Memory B cell (primary cell): ENCODE measurements around the gene LRP1.
A peak's percentile ranks its signal among the peaks of the same experiment; 100 is the strongest.

Experiments
- ATAC-seq: fragments of 150-1000 bp; cut with Tn5 transposase; 2 replicates; pipeline ENCODE4 v1.10.0; 2021; ENCODE audit warnings: low read depth, mild to moderate bottlenecking, moderate library complexity
- DNase-seq, 2 donors: peaks; one replicate each; pipeline ENCODE4 v3.0.0; 2022; ENCODE audit warnings: low spot score in 2 of 2
- H3K27ac Mint-ChIP-seq: one replicate; pipeline ENCODE4 v1.8.0; 2022; ENCODE audit warnings: mild to moderate bottlenecking, moderate library complexity, mixed read lengths
- H3K27me3 Mint-ChIP-seq: one replicate; pipeline ENCODE4 v1.8.0; 2022; ENCODE audit warnings: mixed read lengths
- H3K36me3 Mint-ChIP-seq: one replicate; pipeline ENCODE4 v1.8.0; 2022; ENCODE audit warnings: mild to moderate bottlenecking, mixed read lengths
- H3K4me1 Mint-ChIP-seq: one replicate; pipeline ENCODE4 v1.8.0; 2022; ENCODE audit warnings: mixed read lengths
- H3K4me3 Mint-ChIP-seq: one replicate; pipeline ENCODE4 v1.8.0; 2022; ENCODE audit warnings: mild to moderate bottlenecking, moderate library complexity, mixed read lengths
- H3K9me3 Mint-ChIP-seq: one replicate; pipeline ENCODE4 v1.8.0; 2022; ENCODE audit warnings: mixed read lengths

Gene LRP1

DNA sequence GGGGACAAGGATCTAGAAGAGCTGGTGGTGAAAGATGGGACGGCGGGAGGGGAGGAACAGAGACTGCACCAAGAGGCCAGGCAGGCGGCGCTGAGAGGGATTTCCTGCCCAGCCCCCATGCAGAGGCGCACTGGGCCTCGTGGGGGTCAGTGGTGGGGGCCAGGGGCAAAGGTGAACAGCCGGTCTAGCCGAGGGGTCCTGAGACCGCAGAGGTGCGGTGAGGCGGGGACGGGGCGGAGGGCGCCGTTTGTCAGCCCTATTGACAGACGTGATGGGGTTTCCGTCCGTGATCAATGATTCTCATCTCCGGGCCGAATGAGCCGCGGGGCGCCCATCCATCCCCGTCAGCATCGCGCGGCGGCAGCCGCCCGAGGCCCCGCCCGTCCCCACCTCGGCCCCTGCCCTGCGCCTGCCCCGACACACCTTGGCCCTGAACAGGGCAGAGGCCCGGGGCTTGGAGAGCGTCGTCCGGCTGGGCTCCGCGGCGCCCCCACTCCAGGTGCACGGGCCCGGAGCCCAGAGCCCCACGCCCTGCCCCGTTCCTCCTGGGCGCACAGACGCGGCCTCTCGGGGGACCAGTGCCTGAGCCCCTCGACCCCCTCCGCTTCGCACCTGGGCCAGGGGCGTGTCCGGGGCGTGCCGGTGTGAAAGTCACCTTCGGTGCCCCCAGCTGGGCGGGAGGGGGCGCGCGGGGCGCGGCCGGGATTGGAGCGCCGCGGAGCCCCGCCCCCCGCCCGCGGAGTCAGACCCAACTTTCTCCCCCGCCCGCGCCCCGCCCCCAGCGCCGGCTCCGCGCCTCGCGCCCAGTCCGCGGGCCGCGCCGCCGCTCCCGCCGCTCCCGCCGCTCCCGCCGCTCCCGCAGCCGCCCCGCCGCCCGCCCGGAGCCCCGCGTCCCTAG is 88.0 kb downstream of the LRP1 start, which contains the start of gene NXPH4:
NXPH4 (plus strand) TSS at position 781 of the 898 bp plus-strand sequence. CDS start 176 bp downstream, outside the sequence.
- peaks cover 58% of the 10 kb centered on the region for H3K4me1 Mint-ChIP-seq
- DNase-seq (peak; percentile 61 to 66), ATAC-seq (peak; percentile 65)
- no peaks in the 10 kb centered on the region for H3K9me3 Mint-ChIP-seq
- peak within 1 kb of the TSS; percentile 91 for H3K4me3 Mint-ChIP-seq
- peak within 1 kb of the TSS; percentile 93 for H3K27ac Mint-ChIP-seq
- peaks cover 34% of the 10 kb centered on the region for H3K27me3 Mint-ChIP-seq
- peaks cover 10% of the 10 kb centered on the region for H3K36me3 Mint-ChIP-seq

DNA sequence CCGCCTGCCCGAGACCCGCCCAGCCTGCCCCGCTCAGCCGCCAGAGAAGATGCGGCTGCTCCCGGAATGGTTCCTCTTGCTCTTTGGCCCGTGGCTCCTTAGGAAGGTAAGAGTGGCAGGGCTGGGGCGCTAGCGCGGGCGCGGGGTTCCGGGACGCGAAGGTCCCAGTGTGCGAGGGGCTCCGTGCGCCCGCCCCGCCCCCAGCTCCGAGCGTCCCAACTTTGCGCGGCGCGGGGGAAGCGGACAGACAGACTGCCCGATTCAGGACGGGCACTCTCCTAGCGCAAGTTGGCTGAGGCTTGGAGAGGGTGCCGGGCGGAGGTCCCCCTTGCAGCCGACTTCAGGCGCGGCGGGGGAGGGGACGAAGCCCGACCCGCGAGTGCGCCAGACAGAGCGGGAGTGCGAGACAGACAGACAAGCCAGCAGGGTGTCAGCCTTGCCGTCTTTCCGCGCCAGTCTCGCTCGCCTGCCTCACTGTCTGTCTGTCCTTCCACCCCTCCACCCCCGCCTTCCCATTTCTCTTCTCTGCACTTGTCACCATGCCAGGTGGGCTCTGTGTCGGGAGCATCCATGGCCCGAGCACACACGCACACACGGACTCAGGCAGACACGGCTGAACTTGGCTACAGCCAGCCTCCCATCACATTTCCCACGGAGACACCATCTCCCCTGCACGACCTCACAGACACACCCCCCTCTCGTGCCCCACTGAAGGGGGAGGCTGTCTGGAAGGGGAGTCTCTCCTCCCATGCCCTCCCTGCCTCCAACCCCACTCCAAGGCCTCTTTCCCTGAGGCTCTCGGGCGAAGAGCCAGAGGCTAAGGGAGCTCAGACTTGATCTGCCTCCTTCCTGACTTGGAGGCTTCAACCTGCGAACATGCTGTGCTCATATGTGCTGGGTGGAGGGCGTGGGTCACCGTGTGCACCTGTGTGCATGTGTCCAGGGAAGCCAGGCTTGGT is 88.9 kb downstream of the LRP1 start:
- ATAC-seq (peak; percentile 4), DNase-seq (no peak)
- Mint-ChIP-seq H3K36me3 (peaks cover 10% of the 10 kb centered on the region), H3K4me3 (peak overlapping the region; percentile 85), H3K27me3 (peaks cover 40% of the 10 kb centered on the region), H3K27ac (peak overlapping the region; percentile 72), H3K4me1 (peaks cover 65% of the 10 kb centered on the region), H3K9me3 (no peaks in the 10 kb centered on the region)

DNA sequence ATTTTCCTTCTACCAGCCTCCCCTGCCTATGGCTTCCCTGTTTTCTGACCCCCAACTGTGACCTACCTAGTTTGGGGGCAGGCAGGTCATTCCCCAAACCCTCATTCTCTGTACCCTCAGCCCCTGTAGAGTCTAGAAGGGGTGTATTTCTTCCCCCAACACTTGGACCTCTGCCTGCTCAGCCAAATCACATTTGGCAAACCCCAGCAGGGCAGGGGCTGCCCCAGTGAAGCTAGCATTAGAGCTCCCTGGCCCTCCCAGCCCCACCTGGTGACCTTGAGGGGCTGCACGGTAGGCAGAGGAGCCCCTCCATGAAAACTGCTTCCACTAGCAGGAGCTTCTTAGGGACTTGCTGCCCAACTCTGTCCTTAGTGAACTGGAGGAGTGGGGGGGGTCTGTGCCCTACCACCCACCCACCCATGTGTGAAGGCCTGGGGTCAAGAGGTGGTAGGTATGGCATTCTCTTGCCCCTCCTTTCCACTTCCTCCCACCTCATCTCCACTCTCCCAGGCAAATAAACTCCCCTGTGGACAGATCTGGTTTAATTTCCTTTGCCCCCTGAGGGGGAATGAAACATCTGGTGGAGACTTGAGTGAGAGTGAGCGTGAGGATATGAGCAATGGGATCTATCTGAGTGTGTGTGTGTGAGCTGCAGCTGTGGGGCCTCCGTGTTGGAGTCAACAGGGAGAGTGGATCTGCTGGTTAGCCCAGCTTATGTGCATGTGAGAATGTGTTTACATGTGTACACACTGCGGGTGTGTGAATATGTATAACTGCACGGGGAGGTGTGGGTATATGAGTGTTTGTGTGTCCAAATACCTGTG is 90.0 kb downstream of the LRP1 start:
- H3K36me3 Mint-ChIP-seq, result peaks cover 10% of the 10 kb centered on the region
- no peaks in the 10 kb centered on the region for H3K9me3 Mint-ChIP-seq
- ATAC-seq (no peak), DNase-seq (no peak)
- H3K4me1 Mint-ChIP-seq, result peaks cover 72% of the 10 kb centered on the region
- H3K27ac Mint-ChIP-seq, result no peak overlapping the region
- H3K27me3 Mint-ChIP-seq, result peaks cover 44% of the 10 kb centered on the region
- H3K4me3 Mint-ChIP-seq, result peak overlapping the region; percentile 85

GRCh38 chr12:57219205-57219992 is 91.1 kb downstream of the LRP1 start:
- H3K27ac Mint-ChIP-seq, result peak overlapping the region; percentile 17
- H3K36me3 Mint-ChIP-seq, result peaks cover 10% of the 10 kb centered on the region
- peaks cover 46% of the 10 kb centered on the region for H3K27me3 Mint-ChIP-seq
- ATAC-seq (no peak), DNase-seq (no peak)
- no peaks in the 10 kb centered on the region for H3K9me3 Mint-ChIP-seq
- peaks cover 67% of the 10 kb centered on the region for H3K4me1 Mint-ChIP-seq
- H3K4me3 Mint-ChIP-seq, result peak overlapping the region; percentile 45

GRCh38 chr12:57219993-57220754 is 91.9 kb downstream of the LRP1 start:
- Mint-ChIP-seq H3K27ac (peak overlapping the region; percentile 17), H3K27me3 (peaks cover 43% of the 10 kb centered on the region), H3K4me3 (no peak overlapping the region), H3K9me3 (no peaks in the 10 kb centered on the region), H3K36me3 (peaks cover 10% of the 10 kb centered on the region), H3K4me1 (peaks cover 59% of the 10 kb centered on the region)
- no peak for ATAC-seq
- DNase-seq, result no peak

- Mint-ChIP-seq H3K27ac (no peak overlapping the region), H3K4me1 (peaks cover 58% of the 10 kb centered on the region), H3K4me3 (no peak overlapping the region), H3K9me3 (no peaks in the 10 kb centered on the region), H3K27me3 (peaks cover 41% of the 10 kb centered on the region), H3K36me3 (peaks cover 11% of the 10 kb centered on the region)
- no peak for DNase-seq
- no peak for ATAC-seq
These were observed 92.5 kb downstream of the LRP1 start for GRCh38 chr12:57220770-57221168.

DNA sequence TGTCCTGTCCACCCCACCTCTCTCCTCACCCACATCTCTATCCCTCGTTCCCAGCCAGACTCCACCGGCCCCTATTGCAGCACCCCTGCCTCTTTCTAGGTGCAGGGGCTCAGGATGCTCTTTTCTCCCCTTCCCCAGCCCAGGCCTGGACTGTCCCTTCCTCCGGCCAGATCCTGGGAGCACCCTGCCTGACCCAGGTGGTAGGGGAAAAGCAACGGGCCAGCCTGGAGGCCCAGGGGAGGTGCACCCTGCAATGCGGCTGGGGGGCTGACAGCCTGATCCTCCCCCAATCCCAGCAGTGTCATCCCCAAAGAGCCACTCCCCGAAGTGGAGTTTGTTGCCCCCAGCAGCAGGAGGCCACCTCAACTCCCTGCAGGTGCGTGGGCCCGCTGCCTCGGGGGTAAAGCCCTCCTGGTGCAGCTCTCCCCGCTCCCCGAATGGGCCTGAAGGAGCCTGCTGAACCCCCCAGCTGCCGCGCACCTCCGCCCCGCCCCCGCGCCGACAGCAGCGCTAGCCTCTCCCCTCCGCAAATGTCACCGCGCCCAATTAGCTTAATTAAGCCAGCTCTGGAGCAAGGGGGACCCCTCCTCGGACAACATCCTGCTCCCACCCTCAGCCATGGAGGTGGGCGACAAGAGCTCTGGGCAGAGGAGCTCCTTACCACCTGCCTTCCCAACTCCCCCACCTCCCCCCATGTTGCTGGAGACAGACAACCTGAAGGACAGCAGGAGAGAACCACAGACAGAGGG is 93.1 kb downstream of the LRP1 start:
- Mint-ChIP-seq H3K9me3 (no peaks in the 10 kb centered on the region), H3K36me3 (peaks cover 11% of the 10 kb centered on the region), H3K27me3 (peaks cover 40% of the 10 kb centered on the region), H3K4me1 (peaks cover 57% of the 10 kb centered on the region), H3K27ac (peak overlapping the region; percentile 71), H3K4me3 (no peak overlapping the region)
- no peak for ATAC-seq
- DNase-seq, result no peak

DNA sequence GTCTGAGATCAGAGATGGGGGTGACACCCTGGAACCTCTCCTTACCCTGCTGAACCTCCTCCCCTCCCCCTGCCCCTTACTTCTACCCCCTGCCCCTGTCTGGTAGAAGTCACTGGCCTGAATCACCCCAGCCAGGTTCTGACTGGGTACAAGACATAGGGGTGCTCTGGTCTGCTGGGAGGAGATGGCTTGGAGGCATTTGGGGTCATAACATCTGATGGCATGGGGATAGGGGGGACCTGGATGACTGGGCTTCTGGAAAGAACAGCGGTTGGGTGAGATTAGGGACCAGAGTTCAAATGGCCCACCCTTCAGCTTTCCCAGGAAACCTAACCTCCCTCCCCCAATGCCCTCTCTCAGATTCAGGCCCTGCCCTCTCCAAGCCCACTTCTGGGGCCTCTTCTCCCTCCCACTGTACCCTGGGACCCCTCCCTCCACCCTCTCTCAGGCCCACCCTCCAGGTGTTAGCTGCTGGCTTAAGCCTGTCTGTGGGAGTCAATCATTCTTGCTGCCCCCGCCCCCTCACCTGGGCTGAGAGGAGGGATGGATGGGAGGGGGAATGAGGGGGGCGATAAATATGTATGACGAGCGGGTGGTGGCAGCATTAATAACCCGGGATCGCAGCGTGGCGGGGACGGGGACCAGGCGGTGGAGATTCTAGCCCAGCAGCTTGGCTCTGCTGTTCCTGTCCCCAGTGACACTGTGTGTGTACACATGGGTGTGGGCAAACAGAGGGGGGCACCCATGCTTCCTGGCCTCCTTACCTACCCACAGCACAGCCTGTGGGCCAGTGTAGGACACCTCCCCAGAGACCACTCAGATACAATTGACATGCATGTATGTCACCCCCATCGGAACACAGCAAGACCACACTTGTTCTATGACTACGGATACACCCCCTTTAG is 94.3 kb downstream of the LRP1 start:
- H3K9me3 Mint-ChIP-seq, result no peaks in the 10 kb centered on the region
- H3K27ac Mint-ChIP-seq, result no peak overlapping the region
- ATAC-seq (no peak), DNase-seq (no peak)
- H3K36me3 Mint-ChIP-seq, result peaks cover 9% of the 10 kb centered on the region
- H3K4me1 Mint-ChIP-seq, result peaks cover 61% of the 10 kb centered on the region
- peaks cover 40% of the 10 kb centered on the region for H3K27me3 Mint-ChIP-seq
- no peak overlapping the region for H3K4me3 Mint-ChIP-seq

GRCh38 chr12:57223191-57224165 is 95.2 kb downstream of the LRP1 start:
- Mint-ChIP-seq H3K4me3 (no peak overlapping the region), H3K27me3 (peaks cover 38% of the 10 kb centered on the region), H3K9me3 (no peaks in the 10 kb centered on the region)

DNA sequence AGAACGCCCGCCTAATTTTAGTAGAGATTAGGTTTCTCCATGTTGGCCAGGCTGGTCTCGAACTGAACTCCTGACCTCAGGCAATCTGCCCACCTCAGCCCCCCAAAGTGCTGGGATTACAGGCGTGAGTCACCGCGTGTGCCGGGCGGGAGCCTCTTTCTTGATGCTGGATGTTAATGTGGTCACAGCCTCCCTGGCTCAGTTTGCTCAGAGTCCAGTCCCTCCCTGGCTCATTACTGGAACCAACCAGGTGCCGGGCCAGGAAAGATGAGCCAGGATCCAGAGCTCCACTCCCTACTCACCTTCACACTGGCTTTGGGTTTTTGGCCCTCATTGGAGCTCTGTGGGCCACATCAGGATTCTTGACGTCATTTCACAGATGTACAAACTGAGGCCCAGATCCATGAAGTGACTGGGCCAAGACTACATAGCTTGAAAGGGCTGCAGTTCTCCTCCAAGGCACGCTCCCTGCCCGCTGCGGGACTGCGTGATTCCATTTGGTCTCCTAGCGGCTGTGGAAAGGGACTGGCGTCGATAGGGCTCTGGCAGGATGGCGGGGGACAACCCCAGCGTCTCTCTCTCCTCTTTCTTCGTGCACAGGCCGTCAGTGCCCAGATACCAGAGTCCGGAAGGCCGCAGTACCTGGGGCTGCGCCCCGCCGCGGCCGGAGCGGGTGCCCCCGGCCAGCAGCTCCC is 96.1 kb downstream of the LRP1 start:
- no peak overlapping the region for H3K4me3 Mint-ChIP-seq
- peaks cover 9% of the 10 kb centered on the region for H3K36me3 Mint-ChIP-seq
- H3K27me3 Mint-ChIP-seq, result peaks cover 31% of the 10 kb centered on the region
- H3K27ac Mint-ChIP-seq, result peak overlapping the region; percentile 43
- H3K4me1 Mint-ChIP-seq, result peaks cover 54% of the 10 kb centered on the region
- ATAC-seq, result no peak
- H3K9me3 Mint-ChIP-seq, result no peaks in the 10 kb centered on the region
- DNase-seq, result no peak

More at GRCh38 chr12:57223191-57224165, 95.2 kb downstream of the LRP1 start:
- Mint-ChIP-seq H3K4me1 (peaks cover 58% of the 10 kb centered on the region), H3K36me3 (peaks cover 9% of the 10 kb centered on the region), H3K27ac (no peak overlapping the region)
- DNase-seq (no peak), ATAC-seq (no peak)
